Pulmonary artery endothelial cell (primary cell): ENCODE measurements around the gene DCDC1. TPM values are rescaled to one million over a fixed set of nuclear protein-coding genes. Genes with fewer than 3 reads are reported as not detected.
"Not testable (repeated sequence)": the region's sequence is repeated elsewhere in the genome, so short reads cannot be mapped to it uniquely, and the experiment has no call there.

Experiments used
- DNase-seq: peaks from one replicate; pipeline ENCODE4 v3.0.0-alpha.2; 2011; ENCODE audit warnings: low read depth, low spot score
- total RNA-seq: library from RNA; depleted of rRNA; stranded (reverse); fragments of >200 nt; gene quantifications from 2 replicates; pipeline ENCODE4 v1.2.3, GENCODE V29; 2014

The DCDC1 gene
- total RNA-seq, 1 donor from 2014 or later = 0.07 TPM

- DNase-seq = no peak
Observed at GRCh38 chr11:31326470-31327148, 42.9 kb downstream of the DCDC1 start.

DNA sequence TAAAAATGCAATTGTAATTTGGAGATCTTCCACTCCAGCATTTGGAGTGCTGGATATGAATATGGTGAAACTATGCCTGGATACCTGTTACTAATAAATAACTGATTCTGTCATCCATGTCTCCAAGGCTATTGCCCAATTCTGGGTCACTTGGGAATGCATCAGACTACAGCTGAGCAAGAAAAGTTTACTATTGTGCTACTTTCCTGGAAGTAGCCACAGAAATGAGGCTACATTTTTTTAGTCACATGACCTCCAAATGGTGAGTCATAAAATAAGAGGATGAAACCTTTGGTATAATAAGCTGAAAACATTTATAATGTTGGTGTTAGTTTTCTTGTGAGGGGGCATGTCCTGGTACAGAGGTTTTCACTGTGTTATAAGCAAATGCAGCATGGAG is 44.4 kb downstream of the DCDC1 start:
- no peak for DNase-seq

DNA sequence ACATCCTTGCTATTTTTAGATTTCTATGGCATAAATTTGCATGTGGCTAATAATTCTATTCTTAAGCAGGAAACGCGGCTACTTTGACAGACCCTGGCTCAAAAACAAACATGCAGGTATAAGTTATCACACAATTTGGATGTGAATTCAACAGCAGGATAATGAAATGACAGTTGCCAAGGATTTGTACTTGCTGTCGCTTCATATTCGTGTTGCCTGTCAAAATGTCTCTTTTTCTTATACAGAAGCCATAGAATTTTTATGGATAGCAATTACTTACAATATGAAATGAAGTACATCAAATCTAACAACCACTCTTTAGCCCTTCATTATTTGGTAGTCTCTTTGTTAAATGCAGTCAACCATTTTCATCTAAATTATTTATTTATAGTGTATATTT is 46.4 kb downstream of the DCDC1 start:
- no peak for DNase-seq

DNA sequence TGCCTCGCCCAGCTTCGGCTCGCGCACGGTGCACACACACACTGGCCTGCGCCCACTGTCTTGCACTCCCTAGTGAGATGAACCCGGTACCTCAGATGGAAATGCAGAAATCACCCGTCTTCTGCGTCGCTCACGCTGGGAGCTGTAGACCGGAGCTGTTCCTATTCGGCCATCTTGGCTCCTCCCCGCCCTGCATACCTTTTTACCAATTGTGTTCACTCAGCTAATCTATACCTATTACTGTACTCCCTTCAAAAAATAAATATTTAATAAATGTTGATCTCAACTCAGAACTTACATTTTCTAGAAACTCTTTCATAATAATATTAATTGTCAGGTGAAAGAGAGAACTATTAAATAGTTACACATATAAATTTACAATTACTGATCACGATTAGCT is 48.0 kb downstream of the DCDC1 start:
- not testable (repeated sequence) for DNase-seq

DNA sequence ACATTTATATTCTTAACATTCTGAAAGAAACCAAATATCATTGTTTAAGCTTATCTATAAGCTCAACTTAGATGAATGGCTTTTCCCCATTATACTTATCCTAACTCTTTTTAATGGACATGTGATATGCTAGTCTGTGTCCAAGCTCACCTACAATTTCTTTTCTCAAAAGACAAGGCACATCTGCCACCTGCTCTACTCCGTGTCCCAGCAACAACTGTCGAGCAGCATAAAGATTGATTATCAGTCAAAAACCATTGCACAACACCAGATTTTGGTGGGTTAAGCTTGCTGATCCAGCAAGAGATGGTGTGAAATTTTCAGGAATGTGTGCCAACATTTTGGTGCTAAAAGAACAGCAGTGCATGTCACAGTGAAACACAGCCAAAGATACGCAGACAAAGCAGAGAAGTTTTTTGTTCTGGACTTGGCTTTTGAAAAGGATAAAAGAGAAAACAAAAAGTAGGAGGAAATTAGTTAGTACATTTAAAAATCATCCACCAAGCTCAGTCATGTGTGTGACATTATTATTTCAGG is 65.8 kb downstream of the DCDC1 start:
- DNase-seq = no peak

- DNase-seq = no peak
Observed at GRCh38 chr11:31301549-31302510, 67.7 kb downstream of the DCDC1 start.

GRCh38 chr11:31295308-31295707 is 74.2 kb downstream of the DCDC1 start:
- no peak for DNase-seq

DNA sequence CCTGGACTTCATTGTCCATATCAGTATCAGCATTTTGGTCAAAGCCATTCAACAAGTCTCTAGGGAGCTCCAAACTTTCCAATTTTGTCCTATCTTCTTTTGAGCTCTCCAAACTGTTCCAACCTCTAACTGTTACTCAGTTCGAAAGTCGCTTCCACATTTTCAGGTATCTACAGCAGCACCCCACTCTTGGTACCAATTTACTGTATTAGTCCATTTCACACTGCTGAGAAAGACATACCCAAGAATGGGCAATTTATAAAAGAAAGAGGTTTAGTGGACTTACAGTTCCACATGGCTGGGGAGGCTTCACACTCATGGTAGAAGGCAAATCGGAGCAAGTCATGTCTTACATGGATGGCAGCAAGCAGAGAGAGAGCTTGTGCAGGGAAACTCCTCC is 96.0 kb downstream of the DCDC1 start:
- not testable (repeated sequence) for DNase-seq

GRCh38 chr11:31267720-31268119 is 101.8 kb downstream of the DCDC1 start:
- no peak for DNase-seq

GRCh38 chr11:31264834-31265233 is 104.7 kb downstream of the DCDC1 start:
- no peak for DNase-seq

DNA sequence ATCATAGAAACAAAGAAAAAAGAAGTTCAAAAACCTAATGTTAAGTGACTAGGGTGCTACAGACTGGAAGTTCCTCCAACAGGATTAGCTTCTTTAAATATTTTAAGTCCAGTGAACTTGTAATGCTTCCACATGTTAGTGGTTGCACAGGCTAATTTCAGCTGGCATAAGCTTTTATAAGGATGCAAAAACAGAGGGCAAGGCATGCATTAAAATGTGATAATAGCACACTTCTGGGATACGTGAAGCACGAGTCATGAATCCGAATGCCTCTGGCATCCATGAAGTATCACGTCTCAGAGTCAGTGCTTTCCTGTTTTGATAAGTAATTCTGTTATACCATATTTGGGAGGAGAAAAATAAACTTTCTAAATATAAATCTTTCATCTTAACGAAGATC is 106.8 kb downstream of the DCDC1 start:
- DNase-seq = no peak

DNA sequence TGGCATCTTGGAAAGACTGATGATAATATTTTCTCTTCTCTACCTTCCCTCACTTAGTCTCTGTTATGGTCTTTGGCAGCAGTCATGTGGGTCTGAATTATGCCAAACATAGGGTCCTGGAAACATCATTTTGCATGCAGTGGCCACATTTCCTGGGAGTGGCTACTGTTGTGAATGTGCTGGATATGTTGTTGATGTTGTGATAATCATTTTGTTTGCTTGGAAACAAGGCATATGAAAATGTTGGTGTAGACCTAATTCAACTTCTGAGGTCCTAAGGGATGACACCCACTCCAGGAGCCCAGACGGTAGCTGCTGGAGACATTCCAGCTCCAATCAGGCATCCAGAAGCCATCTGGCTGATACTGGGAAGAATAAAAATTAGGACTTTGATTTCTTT is 109.7 kb downstream of the DCDC1 start:
- DNase-seq = no peak

DNA sequence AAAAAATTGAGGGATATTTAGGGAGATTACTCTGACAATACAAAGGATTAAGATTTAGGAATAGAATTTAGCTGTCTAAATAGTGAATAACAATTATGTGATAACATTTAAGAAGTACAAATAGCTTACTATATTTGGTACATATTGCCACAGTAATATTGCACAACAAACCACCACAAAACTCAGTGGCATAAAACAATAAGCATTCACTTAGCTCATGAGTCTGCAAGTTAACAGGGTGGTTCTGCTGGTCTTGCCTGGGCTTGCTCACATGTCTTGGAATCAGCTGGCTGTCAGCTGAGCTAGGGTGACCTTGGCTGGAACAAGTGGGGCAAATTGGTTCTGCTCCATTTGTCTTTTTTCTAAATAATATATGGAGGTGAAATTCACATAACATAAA is 115.1 kb downstream of the DCDC1 start:
- no peak for DNase-seq

DNA sequence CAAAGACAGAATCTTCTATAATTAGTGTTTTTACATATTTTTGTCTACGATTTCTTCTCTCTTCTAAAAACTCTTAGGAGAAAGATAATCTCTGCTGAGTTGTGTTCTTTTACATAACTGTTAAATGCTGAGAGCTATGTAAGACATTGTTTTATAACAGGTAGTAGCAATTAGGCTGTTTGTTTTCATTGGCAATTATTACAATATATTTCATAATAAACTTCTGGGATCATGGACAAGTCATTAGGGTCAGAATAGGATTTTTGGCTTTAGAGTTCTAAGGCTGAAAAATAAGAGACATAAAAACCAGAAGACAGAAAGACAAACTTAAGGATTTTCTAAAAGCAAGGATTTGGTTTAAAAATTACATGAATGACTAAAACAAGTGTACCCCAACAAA is 120.8 kb downstream of the DCDC1 start:
- no peak for DNase-seq

GRCh38 chr11:31247321-31247720 is 122.2 kb downstream of the DCDC1 start:
- no peak for DNase-seq

GRCh38 chr11:31246451-31247165 is 122.9 kb downstream of the DCDC1 start:
- no peak for DNase-seq

DNA sequence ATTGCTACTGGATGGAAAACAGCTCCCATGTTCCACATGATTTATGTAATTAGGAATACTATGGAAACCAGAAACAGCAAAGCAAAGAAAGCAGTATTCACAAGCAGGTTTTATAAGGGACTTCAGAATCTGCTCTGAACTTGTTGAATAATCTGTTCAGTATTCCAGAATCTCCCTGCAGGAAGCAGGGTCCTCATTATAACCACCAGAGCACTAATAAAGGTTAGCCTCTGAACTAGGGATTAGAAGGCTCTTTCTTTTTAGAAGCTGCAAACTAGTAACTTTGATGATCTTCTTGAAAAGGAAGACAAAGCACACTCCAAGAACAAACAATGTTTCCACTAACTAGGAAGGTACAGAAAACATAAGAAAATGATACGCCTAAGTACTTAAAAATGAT is 125.8 kb downstream of the DCDC1 start:
- DNase-seq = no peak

DNA sequence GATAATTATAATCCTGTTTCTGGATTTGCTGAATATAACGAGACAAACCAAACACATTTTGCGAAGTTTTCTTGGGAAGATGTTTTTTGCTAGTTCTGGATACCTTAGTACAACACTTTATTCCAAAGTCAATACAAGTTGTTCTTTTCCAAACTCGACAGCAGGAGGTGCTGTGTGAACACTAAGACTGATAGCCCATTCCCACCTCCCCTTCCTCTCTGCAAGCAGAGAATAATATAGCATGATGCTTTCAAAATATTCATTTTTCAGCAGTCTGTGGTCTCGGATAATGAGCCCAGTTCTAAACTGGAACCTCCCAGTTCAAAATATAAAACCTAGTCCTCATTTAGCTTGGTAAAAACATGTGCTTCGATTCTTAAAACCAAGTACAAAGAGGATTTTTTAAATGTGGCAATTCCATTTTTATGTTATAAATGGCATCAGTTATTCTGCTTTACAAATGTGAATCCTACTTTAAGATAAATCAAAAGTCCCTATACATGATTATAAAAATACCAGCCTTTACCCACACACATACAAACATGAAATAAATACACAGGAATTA is 129.1 kb downstream of the DCDC1 start:
- peak; percentile 11 for DNase-seq

DNA sequence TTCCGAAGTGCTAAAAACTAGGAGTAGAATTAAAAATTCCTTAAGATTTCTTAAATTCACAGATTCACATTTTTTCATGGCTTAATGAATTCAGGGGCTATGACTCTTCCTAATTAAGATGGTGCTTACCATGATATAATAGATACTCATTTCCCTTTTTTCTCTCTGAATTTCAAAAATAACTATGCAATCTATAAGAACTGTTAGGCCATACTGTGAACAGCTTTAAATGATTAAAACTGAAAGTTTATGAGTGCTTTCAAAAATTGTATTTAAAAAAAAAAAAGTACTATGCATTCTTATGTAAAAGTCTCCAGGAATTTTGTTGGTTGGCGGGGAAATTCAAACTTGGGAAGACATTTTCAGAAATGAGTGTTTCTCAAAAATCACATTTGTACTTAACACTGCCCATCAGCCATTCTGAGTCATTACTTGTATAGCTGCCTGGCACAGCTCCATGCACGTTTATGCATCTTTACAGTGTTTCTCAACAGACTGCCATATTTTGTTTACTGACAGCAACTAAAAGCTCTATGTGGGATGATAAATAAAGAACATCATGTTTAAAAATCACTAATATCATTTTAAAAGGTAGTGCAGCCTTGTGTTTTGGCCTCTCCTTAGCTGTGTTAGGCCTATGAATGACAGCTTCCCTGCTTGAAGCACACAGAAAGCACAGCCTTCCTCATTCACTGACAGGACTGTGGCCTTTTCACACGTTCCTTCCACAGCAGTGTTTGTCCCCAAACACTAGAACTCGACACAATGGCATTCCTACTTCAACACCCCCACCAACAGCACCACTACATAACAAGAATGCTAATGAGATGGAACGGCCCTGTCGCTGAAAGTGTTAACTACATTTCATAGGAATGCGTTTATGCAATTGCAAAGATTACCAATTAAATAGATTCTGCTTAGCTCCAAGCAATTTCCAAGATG is 131.4 kb downstream of the DCDC1 start:
- DNase-seq = no peak

DNA sequence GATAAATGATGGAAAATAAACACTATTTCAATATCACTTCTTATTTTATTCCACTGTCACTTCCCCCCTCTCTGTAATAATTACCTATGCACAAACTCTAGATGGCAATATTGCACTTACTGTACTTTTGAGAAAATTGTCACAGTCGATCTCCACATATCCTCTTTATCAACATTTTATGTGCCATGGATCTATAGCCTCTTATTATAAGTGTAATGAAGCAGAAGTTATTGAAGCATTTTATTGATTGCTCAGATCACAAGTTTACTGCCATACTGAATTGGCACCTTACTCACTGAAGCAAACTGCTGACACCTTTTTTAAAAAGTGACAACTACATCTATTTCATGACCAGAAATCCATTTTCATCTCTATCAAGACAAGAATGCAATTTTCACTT is 133.4 kb downstream of the DCDC1 start:
- DNase-seq = no peak
